ENCODE data around the gene WNT6. TPM values are rescaled to one million over a fixed set of nuclear protein-coding genes. Genes with fewer than 3 reads are reported as not detected.
A peak's percentile ranks its signal among the peaks of the same experiment; 100 is the strongest.

The WNT6 gene
- total RNA-seq, 1 donor from 2014 or later: not detected

GRCh38 chr2:218880859-218881594 is 21.4 kb downstream of the WNT6 start:
- no peak for TF ChIP-seq CTCF (conservative IDR thresholded peaks at IDR 0.05; ENCODE audit: low read depth, low read length)
- no peak for DNase-seq (ENCODE audit: low read depth)
- H3K4me3 ChIP-seq (ENCODE audit: low read depth, low read length): peak overlapping the region; percentile 48

GRCh38 chr2:218881744-218882460 is 22.3 kb downstream of the WNT6 start:
- no peak for TF ChIP-seq CTCF (conservative IDR thresholded peaks at IDR 0.05; ENCODE audit: low read depth, low read length)
- H3K4me3 ChIP-seq (ENCODE audit: low read depth, low read length): no peak overlapping the region
- no peak for DNase-seq (ENCODE audit: low read depth)

GRCh38 chr2:218882461-218882816 is 22.8 kb downstream of the WNT6 start:
- no peak for TF ChIP-seq CTCF (conservative IDR thresholded peaks at IDR 0.05; ENCODE audit: low read depth, low read length)
- DNase-seq (ENCODE audit: low read depth): no peak
- H3K4me3 ChIP-seq (ENCODE audit: low read depth, low read length): no peak overlapping the region

- no peak for TF ChIP-seq CTCF (conservative IDR thresholded peaks at IDR 0.05; ENCODE audit: low read depth, low read length)
- no peak overlapping the region for H3K4me3 ChIP-seq (ENCODE audit: low read depth, low read length)
- DNase-seq (ENCODE audit: low read depth): no peak
These were observed 23.3 kb downstream of the WNT6 start for GRCh38 chr2:218882866-218883366.

GRCh38 chr2:218883491-218884490 is 24.2 kb downstream of the WNT6 start:
- TF ChIP-seq CTCF (conservative IDR thresholded peaks at IDR 0.05; ENCODE audit: low read depth, low read length): no peak
- no peak for DNase-seq (ENCODE audit: low read depth)
- H3K4me3 ChIP-seq (ENCODE audit: low read depth, low read length): peak overlapping the region; percentile 31

GRCh38 chr2:218884519-218884918 is 24.9 kb downstream of the WNT6 start:
- no peak overlapping the region for H3K4me3 ChIP-seq (ENCODE audit: low read depth, low read length)
- TF ChIP-seq CTCF (conservative IDR thresholded peaks at IDR 0.05; ENCODE audit: low read depth, low read length): no peak
- DNase-seq (ENCODE audit: low read depth): no peak
